Measurements from ENCODE around the gene ZC3H11A.

Gene ZC3H11A

DNA sequence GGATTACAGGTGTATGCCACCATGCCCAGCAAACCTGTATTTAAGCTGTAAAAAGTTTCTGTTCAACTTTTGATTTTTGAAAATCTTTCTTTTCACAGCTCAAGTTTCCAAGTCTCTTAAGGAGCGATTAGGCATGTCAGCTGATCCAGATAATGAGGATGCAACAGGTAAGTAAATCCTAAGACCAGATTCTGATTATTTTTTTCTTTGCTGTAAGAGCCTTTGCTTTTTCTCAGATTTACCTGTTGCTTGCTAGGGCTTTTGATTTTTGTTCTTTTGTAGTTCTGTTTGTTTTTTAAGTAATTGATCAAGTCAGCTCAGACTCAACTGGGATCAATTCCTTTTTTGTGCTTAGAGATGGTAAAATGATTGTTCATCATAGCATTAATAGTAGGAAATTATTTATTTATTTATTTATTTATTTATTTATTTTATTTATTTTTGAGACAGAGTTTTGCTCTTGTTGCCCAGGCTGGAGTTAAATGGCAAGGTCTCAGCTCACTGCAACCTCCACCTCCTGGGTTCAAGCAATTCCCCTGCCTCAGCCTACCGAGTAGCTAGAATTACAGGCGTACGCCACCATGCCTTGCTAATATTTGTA, 44.9 kb downstream of the ZC3H11A start:
- no peak for DNase-seq (ENCODE audit: low spot score)

DNA sequence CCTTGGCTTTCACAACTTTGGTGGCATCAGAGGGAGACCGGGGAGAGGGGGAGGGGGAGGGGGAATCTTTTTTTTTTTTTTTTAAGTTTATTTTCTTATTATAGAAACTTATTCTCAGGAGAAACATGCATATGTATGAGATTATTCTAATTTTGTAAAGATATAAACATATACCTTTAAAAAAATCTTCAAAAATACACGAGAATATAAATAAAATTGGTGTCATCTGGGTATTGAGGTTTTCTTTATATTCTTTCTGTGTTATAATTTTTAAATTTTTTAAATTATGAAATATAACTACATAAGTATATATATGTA, 47.1 kb downstream of the ZC3H11A start:
- DNase-seq (ENCODE audit: low spot score) = no peak

DNA sequence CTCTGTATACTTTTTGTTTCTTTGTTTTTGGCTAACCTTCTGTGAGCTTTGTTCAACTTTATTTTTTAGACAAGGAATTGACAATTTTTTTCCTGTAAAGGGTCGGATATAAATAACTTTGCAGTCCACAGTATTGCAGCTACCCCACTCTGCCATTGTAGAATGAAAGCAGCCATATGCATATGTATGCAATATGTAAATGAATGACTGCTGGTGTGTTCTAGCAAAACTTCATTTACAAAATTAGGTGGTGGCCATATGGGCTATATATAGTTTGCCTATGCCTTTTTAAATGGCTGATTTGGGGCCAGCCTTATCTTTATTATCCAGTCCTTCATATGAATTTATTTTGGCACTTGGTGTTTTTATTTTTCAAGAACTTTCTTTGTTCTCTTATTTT, 48.0 kb downstream of the ZC3H11A start:
- no peak for DNase-seq (ENCODE audit: low spot score)

Small RNA genes lying within 50 kb of the gene (small RNA-seq; reads per million reads assigned to genes)
- 0.05 to 1.1 reads per million in 2 experiments for gene ZC3H11A

All from SK-N-DZ (cell line).